Osteoblast (primary cell): ENCODE measurements around the gene NKPD1. TPM values are rescaled to one million over a fixed set of nuclear protein-coding genes. Genes with fewer than 3 reads are reported as not detected.
A peak's percentile ranks its signal among the peaks of the same experiment; 100 is the strongest.

Experiments used
- DNase-seq: peaks from one replicate; pipeline ENCODE4 v3.0.0; 2011; ENCODE audit warnings: low spot score, mixed read lengths; ENCODE audit not compliant: insufficient read length; ENCODE audit errors: missing footprints
- H2AFZ ChIP-seq: 2 replicates; pipeline ENCODE4 v1.6.0; 2011; ENCODE audit warnings: mild to moderate bottlenecking, low read length
- H3K27ac ChIP-seq: 2 replicates; pipeline ENCODE4 v1.5.1; 2011; ENCODE audit warnings: mild to moderate bottlenecking, low read depth, low read length, moderate library complexity
- H3K27me3 ChIP-seq: 2 replicates; pipeline ENCODE4 v1.6.0; 2012; ENCODE audit warnings: mild to moderate bottlenecking, control low read depth, inconsistent platforms, low read length, moderate library complexity; ENCODE audit not compliant: insufficient read depth
- H3K36me3 ChIP-seq: 2 replicates; pipeline ENCODE4 v1.5.1; 2011; ENCODE audit warnings: mild to moderate bottlenecking, low read length, control low read depth, moderate library complexity; ENCODE audit not compliant: insufficient read depth
- H3K4me1 ChIP-seq: 2 replicates; pipeline ENCODE4 v1.5.1; 2011; ENCODE audit warnings: mild to moderate bottlenecking, low read length, control low read depth, moderate library complexity; ENCODE audit not compliant: insufficient read depth
- H3K4me2 ChIP-seq: 2 replicates; pipeline ENCODE4 v1.6.0; 2011; ENCODE audit warnings: mild to moderate bottlenecking, low read length; ENCODE audit not compliant: insufficient read depth
- H3K4me3 ChIP-seq: fragments of 200-600 bp; sonication (generic); 3 replicates; pipeline ENCODE4 v1.5.1; 2012; ENCODE audit warnings: mild to moderate bottlenecking, low read length, inconsistent platforms; ENCODE audit not compliant: insufficient read depth
- H3K79me2 ChIP-seq: 2 replicates; pipeline ENCODE4 v1.6.0; 2012; ENCODE audit warnings: mild to moderate bottlenecking, low read length, control low read depth, inconsistent platforms; ENCODE audit not compliant: insufficient read depth
- H3K9me3 ChIP-seq: 2 replicates; pipeline ENCODE4 v1.5.1; 2011; ENCODE audit warnings: low read depth, low read length, control low read depth
- H4K20me1 ChIP-seq: 2 replicates; pipeline ENCODE4 v1.6.0; 2012; ENCODE audit warnings: mild to moderate bottlenecking, low read length, control low read depth; ENCODE audit not compliant: insufficient read depth
- total RNA-seq: library from RNA; depleted of rRNA; stranded (reverse); fragments of >200 nt; gene quantifications from 2 replicates; pipeline ENCODE4 v1.2.3, GENCODE V29; 2012
- TF ChIP-seq, protein P1 (sequence below): IDR thresholded peaks from 2 replicates; pipeline ENCODE4 v1.5.1; 2011; ENCODE audit warnings: mild to moderate bottlenecking, low read depth, low read length, moderate library complexity; ENCODE audit errors: extremely low read depth

Gene NKPD1
- total RNA-seq, 1 donor: not detected

DNA sequence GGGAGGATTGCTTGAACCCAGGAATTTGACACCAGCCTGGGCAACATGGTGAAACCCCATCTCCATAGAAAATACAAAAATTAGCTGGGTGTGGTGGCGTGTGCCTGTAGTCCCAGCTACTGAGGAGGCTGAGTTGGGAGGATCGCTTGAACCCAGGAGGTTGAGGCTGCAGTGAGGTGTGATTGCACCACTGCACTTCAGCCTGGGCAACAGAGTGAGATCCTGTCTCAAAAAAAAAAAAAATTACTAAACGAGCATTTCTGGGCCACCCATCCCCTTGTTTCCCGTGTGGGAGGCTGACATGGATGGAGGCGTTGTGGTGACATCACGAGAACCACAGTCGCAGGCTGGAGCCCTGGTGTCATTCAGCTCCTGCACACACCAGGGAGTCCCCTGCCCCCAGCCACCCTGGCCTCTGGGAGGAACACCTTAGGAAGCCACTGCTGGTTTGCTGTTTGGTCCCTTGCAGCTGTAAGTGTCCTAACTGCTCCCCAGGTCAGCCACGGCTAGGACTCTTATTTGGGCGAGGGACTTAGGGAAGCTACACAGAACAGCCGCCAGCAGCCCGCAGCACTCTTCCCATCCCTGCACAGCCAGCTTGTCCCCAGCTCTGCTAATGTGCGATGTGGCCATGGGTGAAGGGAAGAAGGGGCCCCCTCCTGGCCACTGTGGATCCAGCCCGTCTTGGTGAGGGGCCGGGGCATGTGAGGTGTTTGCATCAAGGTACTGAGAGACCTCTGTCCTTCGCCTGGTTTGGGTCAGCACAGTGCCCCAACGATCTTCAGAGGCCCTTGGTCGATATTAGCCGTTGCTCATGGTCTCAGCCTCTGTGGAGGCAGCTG, 12.7 kb downstream of the NKPD1 start:
- H3K9me3 ChIP-seq: no peaks in the 10 kb centered on the region
- peaks cover 6% of the 10 kb centered on the region for H3K4me1 ChIP-seq
- H3K27ac ChIP-seq: no peak overlapping the region
- H4K20me1 ChIP-seq: peaks cover 21% of the 10 kb centered on the region
- no peak overlapping the region for H3K4me2 ChIP-seq
- no peak overlapping the region for H3K4me3 ChIP-seq
- H3K79me2 ChIP-seq: no peaks in the 10 kb centered on the region
- DNase-seq: peak; percentile 63
- no peak overlapping the region for H2AFZ ChIP-seq
- H3K27me3 ChIP-seq: peaks cover 19% of the 10 kb centered on the region
- TF ChIP-seq, protein P1, sequence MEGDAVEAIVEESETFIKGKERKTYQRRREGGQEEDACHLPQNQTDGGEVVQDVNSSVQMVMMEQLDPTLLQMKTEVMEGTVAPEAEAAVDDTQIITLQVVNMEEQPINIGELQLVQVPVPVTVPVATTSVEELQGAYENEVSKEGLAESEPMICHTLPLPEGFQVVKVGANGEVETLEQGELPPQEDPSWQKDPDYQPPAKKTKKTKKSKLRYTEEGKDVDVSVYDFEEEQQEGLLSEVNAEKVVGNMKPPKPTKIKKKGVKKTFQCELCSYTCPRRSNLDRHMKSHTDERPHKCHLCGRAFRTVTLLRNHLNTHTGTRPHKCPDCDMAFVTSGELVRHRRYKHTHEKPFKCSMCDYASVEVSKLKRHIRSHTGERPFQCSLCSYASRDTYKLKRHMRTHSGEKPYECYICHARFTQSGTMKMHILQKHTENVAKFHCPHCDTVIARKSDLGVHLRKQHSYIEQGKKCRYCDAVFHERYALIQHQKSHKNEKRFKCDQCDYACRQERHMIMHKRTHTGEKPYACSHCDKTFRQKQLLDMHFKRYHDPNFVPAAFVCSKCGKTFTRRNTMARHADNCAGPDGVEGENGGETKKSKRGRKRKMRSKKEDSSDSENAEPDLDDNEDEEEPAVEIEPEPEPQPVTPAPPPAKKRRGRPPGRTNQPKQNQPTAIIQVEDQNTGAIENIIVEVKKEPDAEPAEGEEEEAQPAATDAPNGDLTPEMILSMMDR: no peak
- H3K36me3 ChIP-seq: peaks cover 15% of the 10 kb centered on the region

GRCh38 chr19:45146741-45147205, 14.0 kb downstream of the NKPD1 start:
- H2AFZ ChIP-seq: no peak overlapping the region
- H3K27me3 ChIP-seq: peaks cover 7% of the 10 kb centered on the region
- H3K9me3 ChIP-seq: no peaks in the 10 kb centered on the region
- peaks cover 19% of the 10 kb centered on the region for H4K20me1 ChIP-seq
- no peak overlapping the region for H3K4me2 ChIP-seq
- H3K79me2 ChIP-seq: no peaks in the 10 kb centered on the region
- peaks cover 20% of the 10 kb centered on the region for H3K36me3 ChIP-seq
- DNase-seq: peak; percentile 83
- H3K27ac ChIP-seq: no peak overlapping the region
- no peaks in the 10 kb centered on the region for H3K4me1 ChIP-seq
- no peak overlapping the region for H3K4me3 ChIP-seq
- TF ChIP-seq, protein P1: no peak

DNA sequence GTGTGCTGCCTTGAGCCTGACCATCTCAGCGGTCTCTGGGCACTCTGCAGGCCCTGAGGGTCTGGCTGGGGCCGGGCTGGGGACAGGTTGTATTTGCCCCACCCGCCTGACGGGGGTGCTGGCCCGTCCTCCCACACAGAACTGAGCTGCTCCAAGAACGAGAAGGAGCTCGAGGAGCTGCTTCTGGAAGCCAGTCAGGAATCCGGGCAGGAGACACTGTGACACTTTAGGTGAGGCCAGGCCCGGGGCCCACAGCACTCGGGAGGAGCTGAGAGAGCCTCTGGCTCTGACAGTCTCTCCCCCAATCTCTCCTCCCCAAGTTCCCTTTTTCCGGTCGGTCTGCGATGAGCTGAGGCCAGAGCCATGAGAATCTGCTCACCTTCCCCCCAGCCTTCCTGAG, 14.5 kb downstream of the NKPD1 start:
- no peaks in the 10 kb centered on the region for H3K9me3 ChIP-seq
- no peak overlapping the region for H3K4me3 ChIP-seq
- H2AFZ ChIP-seq: no peak overlapping the region
- peaks cover 2% of the 10 kb centered on the region for H3K27me3 ChIP-seq
- no peaks in the 10 kb centered on the region for H3K79me2 ChIP-seq
- peaks cover 20% of the 10 kb centered on the region for H3K36me3 ChIP-seq
- TF ChIP-seq, protein P1: no peak
- H4K20me1 ChIP-seq: peaks cover 16% of the 10 kb centered on the region
- no peaks in the 10 kb centered on the region for H3K4me1 ChIP-seq
- no peak overlapping the region for H3K27ac ChIP-seq
- peak; percentile 88 for DNase-seq
- no peak overlapping the region for H3K4me2 ChIP-seq
